A673 (cell line): ENCODE data around the gene STIMATE.

ENCODE experiments used
- EZH2 ChIP-seq: fragments of 200-600 bp; sonication (generic); IDR thresholded peaks from 2 replicates; pipeline ENCODE4 v1.6.1; 2017; ENCODE audit warnings: borderline replicate concordance, low read depth, mild to moderate bottlenecking, mixed read lengths, antibody characterized with exemption, low read length; ENCODE audit not compliant: poor library complexity, severe bottlenecking
- TF ChIP-seq, protein P1 (sequence below): fragments of 300-800, 200-600 bp; sonication (generic); conservative IDR thresholded peaks from 2 replicates; pipeline ENCODE4 v1.5.1; 2017; ENCODE audit warnings: low read depth, mild to moderate bottlenecking, antibody characterized with exemption, low read length, moderate library complexity, mixed read lengths

GRCh38 chr3:52896613-52897012 is 735 bp downstream of the STIMATE start:
- TF ChIP-seq, protein P1, sequence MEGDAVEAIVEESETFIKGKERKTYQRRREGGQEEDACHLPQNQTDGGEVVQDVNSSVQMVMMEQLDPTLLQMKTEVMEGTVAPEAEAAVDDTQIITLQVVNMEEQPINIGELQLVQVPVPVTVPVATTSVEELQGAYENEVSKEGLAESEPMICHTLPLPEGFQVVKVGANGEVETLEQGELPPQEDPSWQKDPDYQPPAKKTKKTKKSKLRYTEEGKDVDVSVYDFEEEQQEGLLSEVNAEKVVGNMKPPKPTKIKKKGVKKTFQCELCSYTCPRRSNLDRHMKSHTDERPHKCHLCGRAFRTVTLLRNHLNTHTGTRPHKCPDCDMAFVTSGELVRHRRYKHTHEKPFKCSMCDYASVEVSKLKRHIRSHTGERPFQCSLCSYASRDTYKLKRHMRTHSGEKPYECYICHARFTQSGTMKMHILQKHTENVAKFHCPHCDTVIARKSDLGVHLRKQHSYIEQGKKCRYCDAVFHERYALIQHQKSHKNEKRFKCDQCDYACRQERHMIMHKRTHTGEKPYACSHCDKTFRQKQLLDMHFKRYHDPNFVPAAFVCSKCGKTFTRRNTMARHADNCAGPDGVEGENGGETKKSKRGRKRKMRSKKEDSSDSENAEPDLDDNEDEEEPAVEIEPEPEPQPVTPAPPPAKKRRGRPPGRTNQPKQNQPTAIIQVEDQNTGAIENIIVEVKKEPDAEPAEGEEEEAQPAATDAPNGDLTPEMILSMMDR = no peak
- TF ChIP-seq EZH2 = no peak
